GM21619 (cell line): Measurements from ENCODE around the gene PARP9.
"Not testable (repeated sequence)": the region's sequence is repeated elsewhere in the genome, so short reads cannot be mapped to it uniquely, and the experiment has no call there.

Experiments used
- ATAC-seq: cut with Tn5 transposase; IDR thresholded peaks from one replicate; pipeline ENCODE4 v1.9.1; 2021; ENCODE audit not compliant: unreplicated experiment

PARP9 gene

GRCh38 chr3:122523317-122523716 is 40.8 kb downstream of the PARP9 start:
- no peak for ATAC-seq

GRCh38 chr3:122520861-122521260 is 43.2 kb downstream of the PARP9 start:
- ATAC-seq, result no peak

- ATAC-seq, result no peak
Observed at GRCh38 chr3:122519693-122520092, 44.4 kb downstream of the PARP9 start.

- ATAC-seq, result no peak
Observed at GRCh38 chr3:122516846-122517360, 47.2 kb downstream of the PARP9 start.

GRCh38 chr3:122515870-122516269 is 48.2 kb downstream of the PARP9 start:
- ATAC-seq, result no peak

GRCh38 chr3:122515020-122515468 is 49.1 kb downstream of the PARP9 start:
- no peak for ATAC-seq

- ATAC-seq, result peak; percentile 81
Observed at GRCh38 chr3:122514123-122515019, 49.7 kb downstream of the PARP9 start, which contains the start of gene KPNA1. Gene KPNA1 (minus strand): TSS chr3:122514939. CDS start chr3:122496565, 18,374 bp downstream.

- ATAC-seq, result no peak
Observed at GRCh38 chr3:122513386-122514122, 50.5 kb downstream of the PARP9 start.

- no peak for ATAC-seq
Observed at GRCh38 chr3:122512284-122512683, 51.8 kb downstream of the PARP9 start.

GRCh38 chr3:122510878-122511535 is 53.1 kb downstream of the PARP9 start:
- no peak for ATAC-seq

GRCh38 chr3:122508944-122509343 is 55.2 kb downstream of the PARP9 start:
- not testable (repeated sequence) for ATAC-seq

GRCh38 chr3:122508135-122508914 is 55.8 kb downstream of the PARP9 start:
- no peak for ATAC-seq

- ATAC-seq, result no peak
Observed at GRCh38 chr3:122506450-122506849, 57.6 kb downstream of the PARP9 start.

- ATAC-seq, result no peak
Observed at GRCh38 chr3:122505676-122506075, 58.4 kb downstream of the PARP9 start.

GRCh38 chr3:122502941-122503340 is 61.2 kb downstream of the PARP9 start:
- no peak for ATAC-seq

- no peak for ATAC-seq
Observed at GRCh38 chr3:122502139-122502538, 62.0 kb downstream of the PARP9 start.

GRCh38 chr3:122500964-122501363 is 63.1 kb downstream of the PARP9 start:
- ATAC-seq, result not testable (repeated sequence)

- ATAC-seq, result no peak
Observed at GRCh38 chr3:122498152-122498551, 65.9 kb downstream of the PARP9 start.

GRCh38 chr3:122497425-122497824 is 66.7 kb downstream of the PARP9 start:
- ATAC-seq, result peak; percentile 86

- no peak for ATAC-seq
Observed at GRCh38 chr3:122496508-122496907, 67.6 kb downstream of the PARP9 start.
